Measurements from ENCODE around the gene SLC25A21. TPM values are rescaled to one million over a fixed set of nuclear protein-coding genes. Genes with fewer than 3 reads are reported as not detected.

Gene SLC25A21
- total RNA-seq, 1 experiment from 2014 or later, result 7.1 TPM

- DNase-seq, result no peak
- H4K5ac ChIP-seq (ENCODE audit: insufficient read length, low read depth, low read length), result no peak overlapping the region
- no peak overlapping the region for H3K4ac ChIP-seq (ENCODE audit: low read depth, low read length)
- H3K4me1 ChIP-seq (ENCODE audit: insufficient read depth, low read length), result no peaks in the 10 kb centered on the region; the same call in 1 of the 2 replicates
- no peak overlapping the region for H2AFZ ChIP-seq (ENCODE audit: low read length)
- H3K18ac ChIP-seq (ENCODE audit: insufficient read length, low read depth, low read length), result no peak overlapping the region
- Mint-ChIP-seq H3K27ac (no peak overlapping the region), H3K27me3 (ENCODE audit: low read depth) (peaks cover 2% of the 10 kb centered on the region), H3K4me3 (no peak overlapping the region), H3K36me3 (ENCODE audit: insufficient read depth in 1 of 3, low read depth in 3 of 3) (no peaks in the 10 kb centered on the region), H3K4me1 (peaks cover under 1 to 7% of the 10 kb centered on the region in 2 experiments; a peak in 3 of 4 replicates), H3K9me3 (no peaks in the 10 kb centered on the region)
- no peak overlapping the region for H3K14ac ChIP-seq (ENCODE audit: insufficient read depth, low read length)
- H3K27ac ChIP-seq (ENCODE audit: insufficient read length, low read depth, low read length), result no peak overlapping the region
- no peak overlapping the region for H2BK5ac ChIP-seq (ENCODE audit: insufficient read length, low read length)
- H4K20me1 ChIP-seq (ENCODE audit: control insufficient read depth, insufficient read depth, insufficient read length), result no peaks in the 10 kb centered on the region
- no peak overlapping the region for H3K4me2 ChIP-seq (ENCODE audit: insufficient read depth, insufficient read length, low read length)
- no peak overlapping the region for H2BK15ac ChIP-seq (ENCODE audit: low read depth, low read length)
- H3K79me1 ChIP-seq (ENCODE audit: insufficient read depth, low read depth, low read length, poor library complexity, severe bottlenecking), result no peaks in the 10 kb centered on the region
- H4K91ac ChIP-seq (ENCODE audit: insufficient read length, low read depth, low read length), result no peak overlapping the region
- no peaks in the 10 kb centered on the region for H3K9me3 ChIP-seq (ENCODE audit: control insufficient read depth, low read depth, low read length)
- no peak overlapping the region for H2BK120ac ChIP-seq (ENCODE audit: low read depth, low read length, poor library complexity, severe bottlenecking)
- no peak overlapping the region for H4K8ac ChIP-seq (replicated peaks; ENCODE audit: insufficient read length, low read depth, low read length)
- no peak overlapping the region for H3K23ac ChIP-seq (ENCODE audit: insufficient read length, low read depth, low read length)
- no peaks in the 10 kb centered on the region for H3K79me2 ChIP-seq (ENCODE audit: insufficient read depth, low read length)
- no peak overlapping the region for H3K9ac ChIP-seq (ENCODE audit: extremely low read depth, insufficient read length, low read length)
- H2BK20ac ChIP-seq (ENCODE audit: low read depth, low read length, poor library complexity, severe bottlenecking), result no peak overlapping the region
- no peak overlapping the region for H3T11ph ChIP-seq (ENCODE audit: low read length)
- no peak overlapping the region for H3K56ac ChIP-seq (ENCODE audit: insufficient read length, low read depth, low read length)
- H2BK12ac ChIP-seq (ENCODE audit: insufficient read length, low read depth, low read length), result no peak overlapping the region
- H3K23me2 ChIP-seq (ENCODE audit: insufficient read length, low read depth, low read length, poor library complexity, severe bottlenecking), result no peaks in the 10 kb centered on the region
- no peak overlapping the region for H2AK5ac ChIP-seq (ENCODE audit: insufficient read length, low read length)
- TF ChIP-seq CTCF (conservative IDR thresholded peaks at IDR 0.05), result no peak
- H3K27me3 ChIP-seq (ENCODE audit: insufficient read depth, low read length), result no peaks in the 10 kb centered on the region
Measured at GRCh38 chr14:36938678-36939077, 233.7 kb downstream of the SLC25A21 start.

Data from H9 (cell line).